ENCODE results near the gene TMEM18.

GRCh38 chr2:631741-632140, 45.5 kb downstream of the TMEM18 start:
- TF ChIP-seq CTCF (IDR thresholded peaks at IDR 0.05), result no peak
- TF ChIP-seq EP300 (IDR thresholded peaks at IDR 0.05), result no peak
- no peak for TF ChIP-seq POLR2A (IDR thresholded peaks at IDR 0.05)

All from tibial nerve (tissue), 4 donors.